SK-N-SH (cell line): ENCODE results near the gene SMYD1.

Experiments
- CTCF ChIP-seq: fragments of 200-600 bp; sonication (generic); IDR thresholded peaks from 2 replicates; pipeline ENCODE4 v1.6.1; 2017; ENCODE audit warnings: antibody characterized with exemption, mild to moderate bottlenecking, moderate library complexity
- POLR2AphosphoS5 ChIP-seq: IDR thresholded peaks from 2 replicates; pipeline ENCODE4 v1.6.1; 2012; ENCODE audit warnings: low read depth, low read length

- no peak for TF ChIP-seq CTCF
- no peak for TF ChIP-seq POLR2AphosphoS5
These were observed 6.3 kb upstream of the SMYD1 start for GRCh38 chr2:88061295-88061694.
